Uterus (tissue), 4 donors: ENCODE results near the gene CYP8B1. TPM values are rescaled to one million over a fixed set of nuclear protein-coding genes. Genes with fewer than 3 reads are reported as not detected.

Experiments used
- DNase-seq, 2 donors: peaks; one replicate each; pipeline ENCODE4 v3.0.0-alpha.2; 2019 to 2020
- H3K27ac ChIP-seq, 2 donors: fragments of 200-600 bp; sonication (generic); 1 replicate in 1 of 2; 2 replicates in 1 of 2; pipeline ENCODE4 v1.5.1; 2016 to 2018
- H3K27me3 ChIP-seq, 2 donors: fragments of 200-600 bp; sonication (generic); one replicate each; pipeline ENCODE4 v1.5.1; 2018 to 2019; ENCODE audit warnings: control low read depth in 1 of 2
- H3K36me3 ChIP-seq, 2 donors: fragments of 200-600 bp; sonication (generic); one replicate each; pipeline ENCODE4 v1.5.1; 2019; ENCODE audit warnings: control low read depth in 1 of 2
- H3K4me1 ChIP-seq, 2 donors: fragments of 200-600 bp; sonication (generic); one replicate each; pipeline ENCODE4 v1.5.1; 2018 to 2019; ENCODE audit warnings: control low read depth in 1 of 2
- H3K4me3 ChIP-seq, 2 donors: fragments of 200-600 bp; sonication (generic); 1 replicate in 1 of 2; 2 replicates in 1 of 2; pipeline ENCODE4 v1.5.1; 2018 to 2019; ENCODE audit warnings: mild to moderate bottlenecking in 1 of 2
- H3K9me3 ChIP-seq, 2 donors: fragments of 200-600 bp; sonication (generic); one replicate each; pipeline ENCODE4 v1.5.1; 2019; ENCODE audit warnings: control low read depth in 1 of 2
- CTCF ChIP-seq, 4 experiments: fragments of 200-600 bp in 2 of 4; fragments of 450-650 bp in 2 of 4; sonication (generic) in 2 of 4; IDR thresholded peaks; one replicate each; pipeline ENCODE4 v1.5.1; 2016 to 2019; ENCODE audit warnings: antibody characterized with exemption in 4 of 4, mild to moderate bottlenecking in 2 of 4, moderate library complexity in 1 of 4
- POLR2A ChIP-seq, 2 donors: fragments of 450-650 bp; IDR thresholded peaks; one replicate each; pipeline ENCODE4 v1.6.1; 2016; ENCODE audit warnings: antibody characterized with exemption in 2 of 2, mild to moderate bottlenecking in 1 of 2, moderate library complexity in 1 of 2
- intact Hi-C: fragments of 100-400 bp; cut with DNase I; formaldehyde crosslinking; loops from one replicate; pipeline ENCODE4 v1.15.1; 2023; ENCODE audit warnings: low total_unique reads
- total RNA-seq, 4 donors: library from RNA; depleted of rRNA in 3 of 4; stranded (reverse); fragments of >200 nt in 3 of 4; gene quantifications; one replicate each; pipeline versions ENCODE4 v1.1.0 to v1.2.4, GENCODE V29; 2014 to 2023
- donor health status: DM: yes; HTN: yes; CAD: no.

Gene CYP8B1
- total RNA-seq, 4 donors from 2014 or later = not detected

GRCh38 chr3:42901073-42901415 is 25.4 kb upstream of the CYP8B1 start:
- Histone ChIP-seq H3K9me3 (no peaks in the 10 kb centered on the region), H3K27ac (no peak overlapping the region), H3K27me3 (no peaks in the 10 kb centered on the region), H3K4me1 (no peaks in the 10 kb centered on the region), H3K4me3 (no peak overlapping the region), H3K36me3 (no peaks in the 10 kb centered on the region)
- TF ChIP-seq CTCF (IDR thresholded peaks at IDR 0.05) (no peak), POLR2A (IDR thresholded peaks at IDR 0.05) (no peak)
- intact Hi-C loops = no loop called here
- DNase-seq = no peak

DNA sequence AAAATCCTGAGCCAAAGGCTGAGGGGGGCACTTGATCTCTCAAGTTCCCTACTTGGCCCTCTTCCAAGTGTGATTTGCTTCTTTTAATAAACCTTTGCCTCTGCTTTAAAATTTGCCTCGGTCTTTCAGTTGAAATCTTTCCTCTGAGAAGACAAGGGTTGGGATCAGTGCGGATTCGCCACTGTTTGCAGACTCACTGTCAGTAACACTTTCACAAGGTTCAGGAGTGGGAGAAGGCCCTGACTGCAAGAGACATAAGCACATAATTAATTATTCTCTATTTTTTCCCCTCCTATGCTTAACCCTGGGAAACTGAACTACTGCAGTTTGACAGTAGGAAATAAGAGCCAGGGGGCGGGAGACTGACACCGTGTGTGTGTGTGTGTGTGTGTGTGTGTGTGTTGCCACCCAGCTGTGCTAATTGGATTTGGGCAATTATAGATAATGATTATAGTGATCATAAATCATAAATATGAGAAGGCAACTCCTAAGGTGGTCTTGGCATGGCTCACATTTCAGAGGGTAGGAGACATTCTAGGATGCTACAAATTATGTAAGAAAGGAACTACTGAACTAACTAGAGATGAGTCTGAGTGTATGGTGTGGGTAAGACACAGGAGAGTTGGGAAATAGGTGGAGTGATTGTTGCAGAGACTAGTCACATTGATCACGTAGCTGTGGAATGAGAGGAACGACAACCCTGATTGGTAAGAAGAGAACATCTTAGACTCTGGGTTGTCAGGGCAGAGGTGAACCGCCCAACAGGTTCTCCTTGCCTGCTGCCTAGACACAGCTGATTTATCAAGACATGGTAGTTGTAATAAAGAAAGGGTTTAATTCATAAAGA is 24.8 kb upstream of the CYP8B1 start:
- H3K4me1 ChIP-seq = no peaks in the 10 kb centered on the region

DNA sequence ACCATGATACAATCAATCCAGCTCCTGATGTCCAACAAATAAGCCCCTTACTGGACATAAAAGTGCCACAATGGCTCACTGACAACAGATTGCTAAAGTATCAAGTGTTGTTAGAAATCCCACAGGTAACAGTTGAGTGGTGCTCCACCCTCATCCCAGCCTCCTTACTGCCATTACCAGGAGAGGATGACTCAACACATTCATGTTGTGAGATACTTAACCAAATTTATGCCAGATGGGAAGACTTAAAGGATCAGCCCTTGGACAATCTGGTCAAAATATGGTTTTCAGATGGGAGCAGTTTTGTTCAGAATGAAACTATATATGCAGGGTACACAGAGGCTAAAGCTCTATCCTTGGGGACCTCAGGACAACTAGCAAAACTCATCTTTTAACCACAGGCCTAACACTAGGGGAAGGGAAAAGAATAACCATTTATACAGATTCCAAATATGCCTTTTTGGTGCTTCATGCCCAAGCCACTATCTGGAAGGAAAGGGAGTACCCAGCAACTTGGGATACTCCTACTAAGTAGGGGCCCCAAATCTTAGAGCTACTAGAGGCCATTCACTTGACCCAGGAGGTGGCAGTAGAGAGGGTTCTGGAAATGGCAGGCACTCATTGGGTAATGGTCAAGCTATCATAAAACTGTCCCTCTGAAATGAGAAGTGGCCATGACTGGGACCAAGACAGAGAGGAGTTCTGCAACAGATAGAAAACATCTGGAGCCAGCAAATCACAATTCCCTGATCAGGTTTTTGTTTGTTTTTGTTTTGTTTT is 23.4 kb upstream of the CYP8B1 start:
- Histone ChIP-seq H3K4me3 (no peak overlapping the region), H3K9me3 (no peaks in the 10 kb centered on the region), H3K36me3 (no peaks in the 10 kb centered on the region), H3K4me1 (no peaks in the 10 kb centered on the region), H3K27me3 (no peaks in the 10 kb centered on the region), H3K27ac (no peak overlapping the region)
- no peak for TF ChIP-seq POLR2A (IDR thresholded peaks at IDR 0.05)
- DNase-seq = no peak
- intact Hi-C loops = no loop called here

More for the DNA sequence above, 24.8 kb upstream of the CYP8B1 start:
- Histone ChIP-seq H3K27ac (no peak overlapping the region), H3K27me3 (no peaks in the 10 kb centered on the region), H3K4me3 (no peak overlapping the region), H3K36me3 (no peaks in the 10 kb centered on the region), H3K9me3 (no peaks in the 10 kb centered on the region)
- DNase-seq = no peak
- intact Hi-C loops = no loop called here
- no peak for TF ChIP-seq POLR2A (IDR thresholded peaks at IDR 0.05)

DNA sequence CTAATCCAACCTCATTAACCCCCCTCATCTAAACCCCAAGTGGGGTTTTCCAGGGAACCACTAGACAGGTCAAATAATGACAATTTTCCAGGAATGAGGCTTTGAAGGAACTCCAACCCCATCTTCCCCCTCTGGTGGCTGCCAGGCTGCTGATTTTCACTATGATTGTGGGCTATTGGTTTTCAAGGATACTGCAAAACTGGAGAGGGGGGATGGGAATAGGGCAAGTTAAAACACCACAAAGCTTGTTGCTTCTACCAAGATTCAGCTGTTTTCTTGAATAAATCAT is 19.8 kb upstream of the CYP8B1 start:
- no peaks in the 10 kb centered on the region for H3K27me3 ChIP-seq
- H3K9me3 ChIP-seq = no peaks in the 10 kb centered on the region
- intact Hi-C loops = no loop called here
- no peak overlapping the region for H3K4me3 ChIP-seq
- H3K27ac ChIP-seq = no peak overlapping the region
- no peak for TF ChIP-seq CTCF (IDR thresholded peaks at IDR 0.05)
- no peak for TF ChIP-seq POLR2A (IDR thresholded peaks at IDR 0.05)
- H3K4me1 ChIP-seq = no peaks in the 10 kb centered on the region
- no peak for DNase-seq
- no peaks in the 10 kb centered on the region for H3K36me3 ChIP-seq

DNA sequence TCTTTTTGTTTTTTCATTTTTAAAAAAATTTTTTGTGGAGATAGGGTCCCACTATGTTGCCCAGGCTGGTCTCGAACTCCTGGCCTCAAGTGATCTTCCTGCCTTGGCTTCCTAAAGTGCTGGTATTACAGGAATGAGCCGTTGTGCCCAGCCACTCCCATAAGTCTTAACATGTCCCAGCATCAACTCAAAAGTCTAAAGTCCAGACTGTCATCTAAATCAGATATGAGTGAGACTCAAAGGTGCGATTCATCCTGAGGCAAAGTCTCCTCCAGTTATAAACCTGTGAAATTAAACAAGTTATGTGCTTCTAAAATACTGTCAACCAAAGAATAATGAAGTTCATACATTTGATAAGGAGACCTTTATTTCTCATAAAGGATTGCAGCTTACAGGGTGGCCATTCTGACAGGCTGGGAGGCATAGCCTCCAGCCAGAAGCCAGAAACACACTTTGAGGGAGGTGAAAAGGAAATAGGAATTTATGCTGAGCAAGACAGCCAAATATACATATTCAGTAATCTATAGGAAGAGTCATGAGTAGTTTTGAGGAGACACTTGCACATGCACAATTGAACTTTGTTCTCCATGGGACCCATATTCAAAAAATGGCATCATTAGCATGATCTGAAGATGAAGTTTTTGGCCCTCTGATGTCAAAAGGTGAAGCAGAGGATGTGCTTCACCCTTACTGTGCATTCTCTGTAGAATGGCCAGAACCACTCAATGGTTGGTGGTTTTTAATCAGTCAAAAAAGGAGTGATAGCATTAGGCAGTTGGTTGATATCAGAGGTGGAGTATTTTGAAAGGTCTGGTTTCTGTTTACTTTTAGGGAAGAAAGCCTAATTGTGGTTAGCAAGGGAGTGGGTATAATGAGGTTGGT is 19.3 kb upstream of the CYP8B1 start:
- no peak overlapping the region for H3K4me3 ChIP-seq
- no peaks in the 10 kb centered on the region for H3K27me3 ChIP-seq
- intact Hi-C loops = no loop called here
- no peaks in the 10 kb centered on the region for H3K4me1 ChIP-seq
- no peaks in the 10 kb centered on the region for H3K9me3 ChIP-seq
- TF ChIP-seq POLR2A (IDR thresholded peaks at IDR 0.05) (no peak), CTCF (IDR thresholded peaks at IDR 0.05) (no peak)
- no peak for DNase-seq
- no peak overlapping the region for H3K27ac ChIP-seq
- H3K36me3 ChIP-seq = no peaks in the 10 kb centered on the region
